Measurements from ENCODE around the gene BSG.

BSG gene

GRCh38 chr19:540867-541637, 31.3 kb upstream of the BSG start:
- DNase-seq, result no peak

DNA sequence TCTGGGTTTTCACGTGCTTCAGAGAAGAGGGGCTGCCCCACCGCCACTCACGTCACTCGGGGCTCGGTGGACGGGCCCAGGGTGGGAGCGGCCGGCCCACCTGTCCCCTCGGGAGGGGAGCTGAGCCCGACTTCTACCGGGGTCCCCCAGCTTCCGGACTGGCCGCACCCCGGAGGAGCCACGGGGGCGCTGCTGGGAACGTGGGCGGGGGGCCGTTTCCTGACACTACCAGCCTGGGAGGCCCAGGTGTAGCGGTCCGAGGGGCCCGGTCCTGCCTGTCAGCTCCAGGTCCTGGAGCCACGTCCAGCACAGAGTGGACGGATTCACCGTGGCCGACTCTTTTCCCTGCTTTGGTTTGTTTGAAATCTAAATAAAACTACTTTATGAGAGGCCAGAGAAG, 30.7 kb upstream of the BSG start:
- DNase-seq, result no peak

- no peak for DNase-seq
Measured at GRCh38 chr19:542173-542866, 30.1 kb upstream of the BSG start.

DNA sequence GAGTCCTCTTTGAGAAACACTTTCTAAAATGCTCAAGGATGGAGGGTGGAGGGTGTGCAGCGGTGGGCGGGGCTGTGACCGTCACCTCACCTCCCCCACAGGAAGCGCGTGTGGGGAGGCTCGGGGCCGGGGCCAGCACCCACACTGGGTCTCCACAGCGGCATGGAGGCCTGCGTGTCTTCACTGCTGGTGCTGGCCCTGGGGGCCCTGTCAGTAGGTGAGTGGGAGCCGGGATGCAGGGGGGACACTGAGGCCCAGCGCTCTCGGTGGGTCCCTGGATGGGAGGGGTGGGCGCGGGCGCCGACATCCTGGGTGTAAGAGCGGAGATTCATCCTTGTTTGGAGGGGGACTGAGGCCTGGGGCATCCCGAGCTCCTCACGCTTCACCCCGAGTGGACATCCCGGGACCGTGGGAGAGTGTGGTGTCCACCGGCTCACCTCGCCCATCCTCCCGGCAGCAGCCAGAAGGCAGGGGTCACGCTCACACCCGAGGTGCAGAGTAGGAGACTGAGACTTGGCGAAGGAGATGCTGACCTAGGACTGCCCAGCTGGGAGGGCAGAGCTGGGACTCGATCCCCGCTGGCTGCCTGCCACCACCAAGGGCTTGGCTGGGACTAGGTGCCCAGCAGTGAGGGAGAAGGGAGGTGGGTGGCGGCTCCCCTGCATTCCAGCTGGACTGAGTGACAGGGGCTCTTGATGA, 28.3 kb upstream of the BSG start, which contains the start of gene GZMM:
Gene GZMM (plus strand): TSS at position 144 of the 699 bp plus-strand sequence. CDS start 19 bp downstream, at position 163.
- DNase-seq, result no peak

- no peak for DNase-seq
Measured at GRCh38 chr19:547117-547516, 25.3 kb upstream of the BSG start.

DNA sequence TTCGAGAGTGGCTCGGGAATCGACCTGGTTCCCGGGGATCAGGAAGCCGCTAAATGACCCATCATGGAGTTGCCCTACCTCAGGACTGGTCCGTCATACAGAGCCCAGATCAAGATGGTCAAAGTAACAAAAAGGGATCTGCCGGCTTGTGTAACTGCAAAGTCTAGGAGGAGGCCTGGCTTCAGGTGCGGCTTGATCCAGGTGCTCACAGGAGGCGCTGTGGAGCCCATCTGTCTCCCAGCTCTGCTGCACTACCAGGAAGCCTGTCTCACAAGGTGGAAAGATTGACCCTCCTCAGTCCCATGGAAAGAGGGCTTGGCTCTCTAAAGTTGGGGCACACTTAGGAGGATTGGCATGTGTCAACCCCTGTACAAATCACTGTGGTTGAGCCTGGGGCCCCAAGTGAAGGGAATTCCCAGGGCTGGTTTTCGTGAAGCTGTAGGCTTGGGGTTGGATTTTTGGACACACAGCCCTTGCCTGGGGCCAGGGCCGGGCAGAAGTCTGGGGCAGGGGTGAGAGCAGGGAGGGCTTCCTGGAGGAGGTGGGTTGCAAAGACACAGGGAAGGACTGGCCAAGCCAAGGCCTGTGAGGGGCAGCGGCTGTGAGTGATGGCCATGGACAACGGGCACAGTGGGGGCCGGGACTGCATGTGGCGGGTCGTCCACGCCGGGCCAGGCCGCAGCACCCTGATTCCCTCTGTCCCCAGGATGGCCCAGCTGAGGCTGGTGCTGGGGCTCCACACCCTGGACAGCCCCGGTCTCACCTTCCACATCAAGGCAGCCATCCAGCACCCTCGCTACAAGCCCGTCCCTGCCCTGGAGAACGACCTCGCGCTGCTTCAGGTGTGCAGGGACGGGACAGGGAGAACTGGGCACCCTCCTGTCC, 24.3 kb upstream of the BSG start:
- no peak for DNase-seq

- no peak for DNase-seq
Measured at GRCh38 chr19:548886-549830, 23.2 kb upstream of the BSG start.

DNA sequence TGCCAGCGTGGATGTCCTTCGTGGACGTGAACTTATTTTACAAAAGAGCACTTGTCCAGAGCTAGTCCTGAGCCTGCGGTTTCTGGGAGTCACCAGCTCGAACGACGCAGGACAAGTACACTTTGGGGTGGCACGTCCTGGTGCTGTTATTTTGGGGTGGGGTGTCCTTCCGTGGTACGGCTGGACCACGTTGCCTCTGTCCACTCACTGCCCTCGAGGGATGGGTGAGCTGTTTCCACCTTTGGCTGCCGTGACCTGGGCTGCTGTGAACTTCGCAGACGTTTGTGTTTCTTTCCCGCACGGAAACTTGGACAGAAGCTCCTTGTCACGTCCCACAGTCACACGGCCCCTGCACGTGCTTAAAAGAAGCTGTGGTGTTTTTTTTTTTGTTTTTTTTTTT, 17.6 kb upstream of the BSG start:
- no peak for DNase-seq

- DNase-seq, result no peak
Measured at GRCh38 chr19:555474-555808, 17.0 kb upstream of the BSG start.

- DNase-seq, result no peak
Measured at GRCh38 chr19:556611-557382, 15.6 kb upstream of the BSG start.

DNA sequence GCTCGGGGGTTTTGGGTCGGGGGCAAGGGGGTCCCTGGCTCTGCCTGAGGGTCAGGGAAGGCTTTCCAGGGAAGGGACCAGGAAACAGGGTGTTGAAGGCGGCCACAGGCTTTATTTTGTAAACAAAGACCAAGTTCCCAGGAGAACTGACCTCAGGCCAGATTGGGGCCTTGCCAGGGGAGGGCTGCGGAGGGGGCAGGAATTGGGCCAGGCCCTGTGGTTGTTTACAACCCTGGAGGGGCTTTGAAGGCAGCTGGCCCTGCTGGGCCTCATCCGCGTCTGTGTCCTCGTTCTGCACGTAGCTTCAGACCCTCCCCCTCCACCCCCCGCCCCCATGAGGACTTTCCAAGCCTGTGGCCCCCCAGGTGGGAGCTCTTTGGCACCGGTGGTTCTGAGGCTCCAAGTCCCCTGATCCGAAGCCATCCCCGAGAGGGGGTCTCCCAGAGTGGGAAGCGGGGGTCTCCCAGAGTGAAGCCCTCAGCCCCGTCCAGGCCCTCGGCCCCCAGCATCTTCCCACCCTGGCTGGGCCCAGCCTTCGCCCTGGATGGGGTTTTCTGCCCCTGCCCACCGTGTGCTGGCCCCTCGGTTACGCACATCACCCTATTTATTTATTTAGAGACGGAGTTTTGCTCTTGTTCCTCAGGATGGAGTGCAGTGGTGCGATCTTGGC, 13.5 kb upstream of the BSG start:
- DNase-seq, result no peak

- DNase-seq, result no peak
Measured at GRCh38 chr19:560121-560520, 12.3 kb upstream of the BSG start.

DNA sequence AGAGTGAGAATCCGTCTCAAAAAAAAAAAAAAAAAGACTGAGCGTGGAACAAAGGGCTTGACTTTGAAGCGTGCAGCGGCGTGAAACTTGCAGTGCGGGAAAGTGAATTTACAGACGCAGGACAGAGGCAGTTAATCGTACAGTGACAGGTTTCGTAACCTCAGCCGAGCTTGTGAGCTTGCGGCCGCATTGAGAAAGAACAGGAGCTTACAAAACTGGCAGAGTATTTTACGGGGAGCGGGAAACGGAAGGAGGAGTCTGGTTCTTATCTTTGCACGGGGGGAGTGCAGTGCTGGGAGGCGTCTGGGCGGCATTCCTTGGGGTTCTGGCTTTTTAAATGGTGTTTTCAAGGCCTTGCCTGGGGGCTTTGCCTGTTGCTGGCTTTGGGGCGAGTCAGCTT, 6.0 kb upstream of the BSG start:
- no peak for DNase-seq

GRCh38 chr19:566844-567243, 5.6 kb upstream of the BSG start:
- no peak for DNase-seq

- no peak for DNase-seq
Measured at GRCh38 chr19:567296-567900, 5.0 kb upstream of the BSG start.

GRCh38 chr19:570251-570686, 2.1 kb upstream of the BSG start:
- DNase-seq, result no peak

- DNase-seq, result no peak
Measured at GRCh38 chr19:570937-571565, 1.3 kb upstream of the BSG start.

DNA sequence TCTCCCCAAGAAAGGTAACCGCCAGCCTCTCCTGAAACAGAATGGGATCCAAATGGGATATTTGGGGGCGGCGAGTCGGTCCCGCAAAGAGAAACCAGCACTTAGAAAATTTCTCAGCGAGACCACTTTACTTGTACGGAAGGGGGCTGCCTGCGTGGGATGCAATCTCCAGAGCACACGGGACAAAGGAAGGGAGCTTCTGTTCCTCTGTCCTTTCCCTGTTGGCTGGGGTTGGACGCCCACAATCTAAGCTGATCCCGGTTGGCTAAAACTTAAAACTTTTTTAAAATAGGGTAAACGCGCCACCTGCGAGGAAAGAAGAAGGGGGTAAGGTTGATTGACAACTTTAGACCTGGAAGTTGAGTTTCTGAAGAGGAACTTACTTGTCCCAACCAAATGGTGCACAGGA, 826 bp upstream of the BSG start:
- no peak for DNase-seq

All from hippocampal formation (tissue), 2 donors.